ENCODE results near the gene UTP4. TPM values are rescaled to one million over a fixed set of nuclear protein-coding genes. Genes with fewer than 3 reads are reported as not detected.

The UTP4 gene
- total RNA-seq, 1 experiment from 2014 or later: 61.7 TPM

- ATAC-seq (0 out of 2 replicates have a peak, but pooled peaks have one; percentile 4), DNase-seq (ENCODE audit: low read depth, low spot score) (no peak)
- H3K9me3 ChIP-seq (ENCODE audit: control insufficient read depth, insufficient read depth, low read depth, low read length): no peaks in the 10 kb centered on the region
- CTCF ChIA-PET: interaction anchor here (0.7 kb wide), 1 partner anchor 205 kb away, joined by 3 read pairs; no protein-coding TSS in a partner anchor
- no peak overlapping the region for H3K4me3 ChIP-seq (ENCODE audit: low read depth in 2 of 2, low read length in 2 of 2)
- no peak overlapping the region for H3K27ac ChIP-seq (ENCODE audit: low read length)
- BruUV-seq (replicated peaks): no TSS peak
- H3K27me3 ChIP-seq (ENCODE audit: control insufficient read depth, insufficient read depth, low read length): no peaks in the 10 kb centered on the region
- H3K4me1 ChIP-seq (ENCODE audit: control insufficient read depth, insufficient read depth, low read length): peaks cover 7% of the 10 kb centered on the region
- POLR2A ChIA-PET: no interaction called here
- in situ Hi-C loops (cut with HindIII; ENCODE audit: low pct_unique_long_range_greater_than_20kb, low sequenced_read_pairs) (no loop called here), intact Hi-C loops (cut with micrococcal nuclease; ENCODE audit: unreplicated experiment) (loop anchor here (10.0 kb wide), 1 partner anchor 258 kb away; no protein-coding TSS in a partner anchor)
- no peaks in the 10 kb centered on the region for H3K36me3 ChIP-seq (ENCODE audit: control insufficient read depth, insufficient read depth, low read length)
- TF ChIP-seq REST (IDR thresholded peaks at IDR 0.05; ENCODE audit: insufficient read depth in 1 of 2, low read depth in 2 of 2, low read length in 1 of 2) (no peak), POLR2AphosphoS5 (IDR thresholded peaks at IDR 0.05; ENCODE audit: low read depth, low read length) (no peak), SIN3A (IDR thresholded peaks at IDR 0.05; ENCODE audit: borderline replicate concordance, insufficient read depth, low read depth, low read length) (no peak), TCF7L2 (IDR thresholded peaks at IDR 0.05; ENCODE audit: low read depth, low read length) (no peak)
- TF ChIP-seq, protein P1, sequence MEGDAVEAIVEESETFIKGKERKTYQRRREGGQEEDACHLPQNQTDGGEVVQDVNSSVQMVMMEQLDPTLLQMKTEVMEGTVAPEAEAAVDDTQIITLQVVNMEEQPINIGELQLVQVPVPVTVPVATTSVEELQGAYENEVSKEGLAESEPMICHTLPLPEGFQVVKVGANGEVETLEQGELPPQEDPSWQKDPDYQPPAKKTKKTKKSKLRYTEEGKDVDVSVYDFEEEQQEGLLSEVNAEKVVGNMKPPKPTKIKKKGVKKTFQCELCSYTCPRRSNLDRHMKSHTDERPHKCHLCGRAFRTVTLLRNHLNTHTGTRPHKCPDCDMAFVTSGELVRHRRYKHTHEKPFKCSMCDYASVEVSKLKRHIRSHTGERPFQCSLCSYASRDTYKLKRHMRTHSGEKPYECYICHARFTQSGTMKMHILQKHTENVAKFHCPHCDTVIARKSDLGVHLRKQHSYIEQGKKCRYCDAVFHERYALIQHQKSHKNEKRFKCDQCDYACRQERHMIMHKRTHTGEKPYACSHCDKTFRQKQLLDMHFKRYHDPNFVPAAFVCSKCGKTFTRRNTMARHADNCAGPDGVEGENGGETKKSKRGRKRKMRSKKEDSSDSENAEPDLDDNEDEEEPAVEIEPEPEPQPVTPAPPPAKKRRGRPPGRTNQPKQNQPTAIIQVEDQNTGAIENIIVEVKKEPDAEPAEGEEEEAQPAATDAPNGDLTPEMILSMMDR (IDR thresholded peaks at IDR 0.05): no peak
Observed at GRCh38 chr16:69113216-69113615, 19.2 kb upstream of the UTP4 start.

DNA sequence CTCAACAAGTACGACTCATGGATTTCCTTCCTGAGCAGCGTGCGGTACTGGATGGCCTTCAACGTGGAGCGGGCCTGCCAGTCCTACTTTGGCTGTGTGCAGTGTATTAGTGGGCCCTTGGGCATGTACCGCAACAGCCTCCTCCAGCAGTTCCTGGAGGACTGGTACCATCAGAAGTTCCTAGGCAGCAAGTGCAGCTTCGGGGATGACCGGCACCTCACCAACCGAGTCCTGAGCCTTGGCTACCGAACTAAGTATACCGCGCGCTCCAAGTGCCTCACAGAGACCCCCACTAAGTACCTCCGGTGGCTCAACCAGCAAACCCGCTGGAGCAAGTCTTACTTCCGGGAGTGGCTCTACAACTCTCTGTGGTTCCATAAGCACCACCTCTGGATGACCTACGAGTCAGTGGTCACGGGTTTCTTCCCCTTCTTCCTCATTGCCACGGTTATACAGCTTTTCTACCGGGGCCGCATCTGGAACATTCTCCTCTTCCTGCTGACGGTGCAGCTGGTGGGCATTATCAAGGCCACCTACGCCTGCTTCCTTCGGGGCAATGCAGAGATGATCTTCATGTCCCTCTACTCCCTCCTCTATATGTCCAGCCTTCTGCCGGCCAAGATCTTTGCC is 18.0 kb upstream of the UTP4 start:
- no TSS peak for BruUV-seq (replicated peaks)
- intact Hi-C loops (cut with micrococcal nuclease; ENCODE audit: unreplicated experiment) (loop anchor here (10.0 kb wide), 1 partner anchor 260 kb away; no protein-coding TSS in a partner anchor), in situ Hi-C loops (cut with HindIII; ENCODE audit: low pct_unique_long_range_greater_than_20kb, low sequenced_read_pairs) (no loop called here)
- H3K4me3 ChIP-seq (ENCODE audit: low read depth in 2 of 2, low read length in 2 of 2): no peak overlapping the region
- no peak for ATAC-seq
- no peak overlapping the region for H3K27ac ChIP-seq (ENCODE audit: low read length)
- DNase-seq (ENCODE audit: low read depth, low spot score): no peak
- 0 out of 2 replicates have a peak, but pooled peaks cover 2% of the 10 kb centered on the region for H3K4me1 ChIP-seq (ENCODE audit: control insufficient read depth, insufficient read depth, low read length)
- H3K27me3 ChIP-seq (ENCODE audit: control insufficient read depth, insufficient read depth, low read length): no peaks in the 10 kb centered on the region
- no peaks in the 10 kb centered on the region for H3K9me3 ChIP-seq (ENCODE audit: control insufficient read depth, insufficient read depth, low read depth, low read length)
- peaks cover 2% of the 10 kb centered on the region; the same call in 1 of the 2 replicates for H3K36me3 ChIP-seq (ENCODE audit: control insufficient read depth, insufficient read depth, low read length)
- POLR2A ChIA-PET: no interaction called here
- no peak for TF ChIP-seq SIN3A (IDR thresholded peaks at IDR 0.05; ENCODE audit: borderline replicate concordance, insufficient read depth, low read depth, low read length)
- TF ChIP-seq POLR2AphosphoS5 (IDR thresholded peaks at IDR 0.05; ENCODE audit: low read depth, low read length): no peak
- TF ChIP-seq, protein P1 (IDR thresholded peaks at IDR 0.05): no peak
- no peak for TF ChIP-seq TCF7L2 (IDR thresholded peaks at IDR 0.05; ENCODE audit: low read depth, low read length)
- CTCF ChIA-PET: interaction anchor here (0.6 kb wide), 1 partner anchor 267 kb away, joined by 9 read pairs; no protein-coding TSS in a partner anchor

Data from Panc1 (cell line).